ENCODE results near the gene CCDC138. TPM values are rescaled to one million over a fixed set of nuclear protein-coding genes. Genes with fewer than 3 reads are reported as not detected.

CCDC138 gene
- total RNA-seq, 4 donors from 2014 or later = 1.6 to 10.3 (median 3.2) TPM

GRCh38 chr2:108922141-108922915 lies 135.8 kb downstream of the CCDC138 start:
- TF ChIP-seq CTCF (IDR thresholded peaks at IDR 0.05) = no peak
- ATAC-seq (ENCODE audit: low FRiP score) = no peak
- no peak for DNase-seq (ENCODE audit: low spot score)

- no peak for DNase-seq (ENCODE audit: low spot score)
- no peak for ATAC-seq (ENCODE audit: low FRiP score)
These were observed 136.6 kb downstream of the CCDC138 start for GRCh38 chr2:108923019-108923700.

GRCh38 chr2:108923736-108924579 lies 137.4 kb downstream of the CCDC138 start:
- no peak for ATAC-seq (ENCODE audit: low FRiP score)
- TF ChIP-seq CTCF (IDR thresholded peaks at IDR 0.05) = no peak
- DNase-seq (ENCODE audit: low spot score) = no peak

More at GRCh38 chr2:108923019-108923700, 136.6 kb downstream of the CCDC138 start:
- no peak for TF ChIP-seq CTCF (IDR thresholded peaks at IDR 0.05)

- no peak for TF ChIP-seq CTCF (IDR thresholded peaks at IDR 0.05)
- no peak for DNase-seq (ENCODE audit: low spot score)
- no peak for ATAC-seq (ENCODE audit: low FRiP score)
These were observed 138.1 kb downstream of the CCDC138 start for GRCh38 chr2:108924580-108925251.

GRCh38 chr2:108925286-108925685 lies 138.7 kb downstream of the CCDC138 start:
- DNase-seq (ENCODE audit: low spot score) (no peak), ATAC-seq (ENCODE audit: low FRiP score) (no peak)
- TF ChIP-seq CTCF (IDR thresholded peaks at IDR 0.05) = no peak

- TF ChIP-seq CTCF (IDR thresholded peaks at IDR 0.05) = no peak
- no peak for ATAC-seq (ENCODE audit: low FRiP score)
- no peak for DNase-seq (ENCODE audit: low spot score)
These were observed 139.2 kb downstream of the CCDC138 start for GRCh38 chr2:108925735-108926134.

Data from omental fat pad (tissue), 4 donors.